Lower leg skin (tissue), 4 donors: Measurements from ENCODE around the gene HNRNPC. TPM values are rescaled to one million over a fixed set of nuclear protein-coding genes. Genes with fewer than 3 reads are reported as not detected.

Experiments
- DNase-seq, 2 donors: peaks; one replicate each; pipeline ENCODE4 v3.0.0-alpha.2; 2019; ENCODE audit warnings: low spot score in 2 of 2
- H3K4me3 ChIP-seq: fragments of 200-600 bp; sonication (generic); 2 replicates; pipeline ENCODE4 v1.5.1; 2017; ENCODE audit warnings: mild to moderate bottlenecking, low read depth; ENCODE audit not compliant: poor library complexity, severe bottlenecking
- CTCF ChIP-seq, 3 donors: fragments of 450-650 bp; IDR thresholded peaks; one replicate each; pipeline ENCODE4 v1.5.1; 2016; ENCODE audit warnings: antibody characterized with exemption in 3 of 3, mild to moderate bottlenecking in 3 of 3, moderate library complexity in 2 of 3
- POLR2A ChIP-seq, 2 donors: fragments of 450-650 bp; IDR thresholded peaks; one replicate each; pipeline ENCODE4 v1.6.1; 2016 to 2017; ENCODE audit warnings: antibody characterized with exemption in 2 of 2, mild to moderate bottlenecking in 1 of 2, moderate library complexity in 1 of 2
- WGBS, 2 donors: methylation state at CpG; one replicate each; pipeline ENCODE4 v1.1.5; 2018; 5-methylcytosine and 5-hydroxymethylcytosine counted together
- intact Hi-C: fragments of 100-400 bp; cut with DNase I; formaldehyde crosslinking; loops from one replicate; pipeline ENCODE4 v1.15.0; 2023; ENCODE audit warnings: low total_unique reads
- total RNA-seq, 4 donors: library from RNA; depleted of rRNA; stranded (reverse); fragments of >200 nt; gene quantifications; one replicate each; pipeline ENCODE4 v1.1.0, GENCODE V29; 2016

The HNRNPC gene
- total RNA-seq, 4 donors from 2014 or later, result 312 to 425 (median 376) TPM

GRCh38 chr14:21255385-21256101 is 13.7 kb downstream of the HNRNPC start:
- intact Hi-C loops, result no loop called here
- H3K4me3 ChIP-seq, result no peak overlapping the region
- no peak for DNase-seq
- TF ChIP-seq POLR2A (IDR thresholded peaks at IDR 0.05), result no peak
- no peak for TF ChIP-seq CTCF (IDR thresholded peaks at IDR 0.05)
- WGBS, 2 donors, result 64 to 66% methylated on average over 4 of the region's 4 CpGs

- no peak for DNase-seq
- intact Hi-C loops, result no loop called here
- 88 to 96% methylated on average over 2 of the region's 2 CpGs for WGBS, 2 donors
- H3K4me3 ChIP-seq, result no peak overlapping the region
- TF ChIP-seq POLR2A (IDR thresholded peaks at IDR 0.05), result no peak
- TF ChIP-seq CTCF (IDR thresholded peaks at IDR 0.05), result no peak
Observed at GRCh38 chr14:21252149-21252548, 17.1 kb downstream of the HNRNPC start.

GRCh38 chr14:21251215-21251614 is 18.0 kb downstream of the HNRNPC start:
- 96 to 97% methylated on average over 5 of the region's 5 CpGs for WGBS, 2 donors
- TF ChIP-seq CTCF (IDR thresholded peaks at IDR 0.05), result no peak
- TF ChIP-seq POLR2A (IDR thresholded peaks at IDR 0.05), result no peak
- H3K4me3 ChIP-seq, result no peak overlapping the region
- DNase-seq, result no peak
- intact Hi-C loops, result no loop called here

GRCh38 chr14:21248739-21249411 is 20.4 kb downstream of the HNRNPC start:
- no peak for TF ChIP-seq POLR2A (IDR thresholded peaks at IDR 0.05)
- TF ChIP-seq CTCF (IDR thresholded peaks at IDR 0.05), result no peak
- intact Hi-C loops, result no loop called here
- no peak overlapping the region for H3K4me3 ChIP-seq
- 90 to 92% methylated on average over 8 of the region's 8 CpGs for WGBS, 2 donors
- DNase-seq, result no peak

- intact Hi-C loops, result no loop called here
- H3K4me3 ChIP-seq, result no peak overlapping the region
- TF ChIP-seq POLR2A (IDR thresholded peaks at IDR 0.05) (no peak), CTCF (IDR thresholded peaks at IDR 0.05) (no peak)
- WGBS, 2 donors, result 81 to 83% methylated on average over 1 of the region's 1 CpG
- DNase-seq, result no peak
Observed at GRCh38 chr14:21248338-21248737, 20.9 kb downstream of the HNRNPC start.
